Peyer's patch (tissue), 4 donors: Measurements from ENCODE around the gene EPB41L3. TPM values are rescaled to one million over a fixed set of nuclear protein-coding genes. Genes with fewer than 3 reads are reported as not detected.

Source experiments
- DNase-seq, 3 donors: peaks; one replicate each; pipeline ENCODE4 v3.0.0-alpha.2; 2017 to 2019
- H3K27ac ChIP-seq, 4 donors: fragments of 200-600 bp; sonication (generic); one replicate each; pipeline ENCODE4 v1.5.1; 2016 to 2019
- H3K27me3 ChIP-seq, 2 donors: fragments of 200-600 bp; sonication (generic); one replicate each; pipeline ENCODE4 v1.5.1; 2019
- H3K36me3 ChIP-seq, 3 donors: fragments of 200-600 bp; sonication (generic); one replicate each; pipeline ENCODE4 v1.5.1; 2016 to 2019
- H3K4me1 ChIP-seq, 4 donors: fragments of 200-600 bp; sonication (generic); one replicate each; pipeline ENCODE4 v1.5.1; 2016 to 2019
- H3K4me3 ChIP-seq, 4 donors: fragments of 200-600 bp; sonication (generic); 1 replicate in 3 of 4; 2 replicates in 1 of 4; pipeline ENCODE4 v1.5.1; 2016 to 2019; ENCODE audit warnings: mild to moderate bottlenecking in 1 of 4
- H3K9me3 ChIP-seq, 4 donors: fragments of 200-600 bp; sonication (generic); one replicate each; pipeline ENCODE4 v1.5.1; 2016 to 2019; ENCODE audit warnings: mild to moderate bottlenecking in 1 of 4
- CTCF ChIP-seq, 6 experiments: fragments of 450-650 bp in 4 of 6; fragments of 200-600 bp in 2 of 6; sonication (generic) in 1 of 6; IDR thresholded peaks; one replicate each; pipeline ENCODE4 v1.5.1; 2017 to 2019; ENCODE audit warnings: antibody characterized with exemption in 6 of 6, mild to moderate bottlenecking in 3 of 6, moderate library complexity in 1 of 6
- POLR2A ChIP-seq, 2 donors: fragments of 450-650 bp; IDR thresholded peaks; one replicate each; pipeline ENCODE4 v1.5.1; 2017; ENCODE audit warnings: antibody characterized with exemption in 2 of 2, mild to moderate bottlenecking in 2 of 2, moderate library complexity in 2 of 2
- total RNA-seq, 4 donors: library from RNA; depleted of rRNA; stranded (reverse); fragments of >200 nt; gene quantifications; one replicate each; pipeline ENCODE4 v1.1.0, GENCODE V29; 2016

Gene EPB41L3
- total RNA-seq, 4 donors from 2014 or later = 234 to 251 (median 248) TPM

GRCh38 chr18:5476961-5477800 is 66.6 kb downstream of the EPB41L3 start:
- Histone ChIP-seq H3K9me3 (no peaks in the 10 kb centered on the region), H3K27me3 (no peaks in the 10 kb centered on the region), H3K4me3 (no peak overlapping the region), H3K4me1 (no peaks in the 10 kb centered on the region), H3K27ac (no peak overlapping the region), H3K36me3 (peaks cover 0 to 11% (median 0%) of the 10 kb centered on the region in 3 donors)
- no peak for DNase-seq
- TF ChIP-seq CTCF (IDR thresholded peaks at IDR 0.05) (no peak), POLR2A (IDR thresholded peaks at IDR 0.05) (no peak)

- Histone ChIP-seq H3K27ac (no peak overlapping the region), H3K4me3 (no peak overlapping the region), H3K9me3 (no peaks in the 10 kb centered on the region), H3K36me3 (peaks cover 0 to 27% (median 0%) of the 10 kb centered on the region in 3 donors), H3K27me3 (no peaks in the 10 kb centered on the region), H3K4me1 (no peaks in the 10 kb centered on the region)
- no peak for TF ChIP-seq POLR2A (IDR thresholded peaks at IDR 0.05)
- no peak for TF ChIP-seq CTCF (IDR thresholded peaks at IDR 0.05)
- DNase-seq = no peak
Measured at GRCh38 chr18:5475267-5475666, 68.5 kb downstream of the EPB41L3 start.

GRCh38 chr18:5469340-5469739 is 74.5 kb downstream of the EPB41L3 start:
- H3K9me3 ChIP-seq = no peaks in the 10 kb centered on the region
- TF ChIP-seq POLR2A (IDR thresholded peaks at IDR 0.05) = no peak
- no peak for TF ChIP-seq CTCF (IDR thresholded peaks at IDR 0.05)
- DNase-seq = no peak
- no peaks in the 10 kb centered on the region for H3K4me1 ChIP-seq
- H3K36me3 ChIP-seq = peaks cover 0 to 21% (median 0%) of the 10 kb centered on the region in 3 donors
- H3K27ac ChIP-seq = no peak overlapping the region
- no peak overlapping the region for H3K4me3 ChIP-seq
- no peaks in the 10 kb centered on the region for H3K27me3 ChIP-seq

- DNase-seq = no peak
- H3K4me1 ChIP-seq = peaks cover 0 to 2% (median 0%) of the 10 kb centered on the region in 4 donors
- H3K9me3 ChIP-seq = no peaks in the 10 kb centered on the region
- H3K27ac ChIP-seq = no peak overlapping the region
- TF ChIP-seq POLR2A (IDR thresholded peaks at IDR 0.05) (no peak), CTCF (IDR thresholded peaks at IDR 0.05) (no peak)
- H3K36me3 ChIP-seq = peaks cover 0 to 21% (median 0%) of the 10 kb centered on the region in 3 donors
- no peak overlapping the region for H3K4me3 ChIP-seq
- no peaks in the 10 kb centered on the region for H3K27me3 ChIP-seq
Measured at GRCh38 chr18:5468394-5468793, 75.4 kb downstream of the EPB41L3 start.

GRCh38 chr18:5467671-5468070 is 76.1 kb downstream of the EPB41L3 start:
- no peak overlapping the region for H3K27ac ChIP-seq
- DNase-seq = no peak
- TF ChIP-seq POLR2A (IDR thresholded peaks at IDR 0.05) (no peak), CTCF (IDR thresholded peaks at IDR 0.05) (no peak)
- H3K36me3 ChIP-seq = peaks cover 0 to 21% (median 0%) of the 10 kb centered on the region in 3 donors
- H3K4me1 ChIP-seq = peaks cover 0 to 9% (median 0%) of the 10 kb centered on the region in 4 donors
- no peaks in the 10 kb centered on the region for H3K9me3 ChIP-seq
- H3K4me3 ChIP-seq = no peak overlapping the region
- no peaks in the 10 kb centered on the region for H3K27me3 ChIP-seq
